Measurements from ENCODE around the gene DIP2A.

DIP2A gene

DNA sequence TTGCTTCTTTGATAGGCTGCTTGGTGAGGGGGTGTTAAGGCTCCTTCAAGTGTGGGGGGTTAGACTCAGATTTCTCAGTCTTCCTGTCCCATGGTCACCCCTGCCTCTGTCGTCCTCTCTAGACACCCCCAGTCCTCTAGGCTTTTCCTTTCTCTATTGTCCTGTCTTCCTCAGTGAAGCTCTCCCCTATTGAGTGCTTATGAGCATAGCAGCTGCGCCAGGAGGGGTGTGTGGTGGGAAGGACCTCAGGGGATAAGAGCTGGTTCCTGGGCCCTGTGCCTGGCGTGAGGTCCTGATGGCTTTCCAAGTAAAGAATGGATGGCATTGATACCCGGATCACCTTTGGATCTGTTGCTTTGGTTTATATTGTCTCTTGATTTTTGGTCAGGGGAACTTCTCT lies 69.1 kb downstream of the DIP2A start:
- no peak for DNase-seq (ENCODE audit: low spot score)

DNA sequence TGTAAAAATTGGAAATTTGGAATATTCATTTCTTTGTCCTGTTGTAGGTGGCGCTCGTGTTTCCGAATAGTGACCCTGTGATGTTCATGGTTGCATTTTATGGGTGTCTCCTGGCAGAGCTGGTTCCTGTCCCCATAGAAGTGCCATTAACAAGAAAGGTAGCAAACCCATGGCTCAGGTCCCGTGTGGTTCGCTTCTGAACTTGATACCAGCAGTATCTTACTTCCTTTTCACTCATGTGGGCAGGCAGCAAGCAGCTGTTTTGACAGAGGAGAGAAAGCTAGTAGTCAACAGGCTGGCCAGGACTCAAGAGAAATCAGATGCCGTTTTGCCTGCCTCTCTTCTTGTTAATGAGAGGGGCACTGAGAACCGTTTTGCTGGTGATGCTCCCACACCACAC lies 73.4 kb downstream of the DIP2A start:
- DNase-seq (ENCODE audit: low spot score): no peak

DNA sequence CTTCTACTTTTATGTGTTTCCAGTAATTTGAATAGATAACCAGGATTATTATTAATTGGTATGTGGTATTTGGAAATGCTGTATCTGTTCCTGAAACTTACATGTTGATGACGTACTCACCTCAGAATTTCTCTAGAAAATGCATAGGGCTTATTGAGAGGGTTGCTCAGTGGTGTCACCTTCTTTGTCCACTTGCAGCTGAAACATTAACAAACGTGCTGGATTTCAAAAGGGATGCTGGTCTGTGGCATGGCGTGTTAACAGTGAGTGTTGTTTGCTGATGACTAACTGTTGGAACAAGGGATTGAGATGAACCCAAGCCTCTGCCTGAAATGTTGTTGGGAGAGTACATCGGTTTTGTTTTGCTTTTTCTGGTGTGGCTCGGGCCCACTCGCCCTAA lies 78.3 kb downstream of the DIP2A start:
- no peak for DNase-seq (ENCODE audit: low spot score)

GRCh38 chr21:46538262-46538661 lies 79.6 kb downstream of the DIP2A start:
- no peak for DNase-seq (ENCODE audit: low spot score)

- no peak for DNase-seq (ENCODE audit: low spot score)
Observed at GRCh38 chr21:46538851-46539666, 80.4 kb downstream of the DIP2A start.

DNA sequence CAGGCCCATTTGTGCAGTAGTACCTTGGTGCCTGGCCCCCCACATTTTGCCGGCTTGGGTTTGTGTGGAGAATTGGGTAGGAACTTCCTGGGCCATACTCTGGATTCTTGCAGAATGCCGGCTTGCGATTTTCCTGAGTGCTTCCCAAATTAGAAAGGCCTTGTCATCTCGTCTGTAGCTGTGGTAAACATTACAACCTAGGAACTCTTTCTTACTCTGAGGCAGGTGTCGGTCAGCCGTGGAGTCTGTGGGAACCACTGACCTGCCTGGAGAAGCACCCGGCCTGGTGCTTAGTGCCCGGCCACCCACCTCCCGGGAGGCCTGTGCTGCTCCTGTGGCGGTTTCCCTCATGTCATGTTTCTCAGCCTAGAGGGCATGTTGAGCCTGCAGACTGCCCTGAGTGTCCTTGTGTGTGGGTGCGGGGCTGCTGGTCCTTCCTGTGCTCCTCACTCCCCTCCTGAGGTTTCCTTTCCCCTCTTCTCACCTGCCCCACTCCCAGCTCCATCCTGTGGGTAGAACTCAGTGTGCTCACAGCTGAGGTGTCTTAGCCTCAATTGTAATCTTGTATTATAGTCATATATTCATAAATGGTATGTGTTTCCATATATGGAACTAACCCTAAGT lies 81.5 kb downstream of the DIP2A start:
- DNase-seq (ENCODE audit: low spot score): no peak

- no peak for DNase-seq (ENCODE audit: low spot score)
Observed at GRCh38 chr21:46542588-46543124, 84.0 kb downstream of the DIP2A start.

GRCh38 chr21:46543306-46543705 lies 84.6 kb downstream of the DIP2A start:
- DNase-seq (ENCODE audit: low spot score): no peak

GRCh38 chr21:46544003-46544402 lies 85.3 kb downstream of the DIP2A start:
- no peak for DNase-seq (ENCODE audit: low spot score)

GRCh38 chr21:46544824-46545223 lies 86.1 kb downstream of the DIP2A start:
- no peak for DNase-seq (ENCODE audit: low spot score)

DNA sequence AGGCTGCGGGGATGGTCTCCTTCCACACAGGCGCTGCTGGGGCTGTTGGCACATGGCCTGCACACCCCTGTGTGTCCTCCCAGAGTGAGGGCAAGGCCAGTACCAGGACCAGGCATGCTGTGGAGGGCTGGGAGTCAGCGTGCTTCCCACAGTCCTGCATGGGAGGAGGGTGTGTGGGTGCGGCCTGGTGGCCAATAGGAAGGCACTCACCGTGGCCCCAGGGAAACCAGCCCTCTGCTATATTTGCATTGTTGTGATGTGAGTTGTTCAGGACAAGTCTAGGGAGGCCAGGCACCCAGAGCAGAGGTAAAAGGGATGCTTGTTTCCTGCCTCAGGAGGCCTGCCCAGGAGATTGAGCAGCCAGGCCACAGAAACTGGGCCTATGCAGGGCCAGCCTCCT lies 86.7 kb downstream of the DIP2A start:
- DNase-seq (ENCODE audit: low spot score): no peak

DNA sequence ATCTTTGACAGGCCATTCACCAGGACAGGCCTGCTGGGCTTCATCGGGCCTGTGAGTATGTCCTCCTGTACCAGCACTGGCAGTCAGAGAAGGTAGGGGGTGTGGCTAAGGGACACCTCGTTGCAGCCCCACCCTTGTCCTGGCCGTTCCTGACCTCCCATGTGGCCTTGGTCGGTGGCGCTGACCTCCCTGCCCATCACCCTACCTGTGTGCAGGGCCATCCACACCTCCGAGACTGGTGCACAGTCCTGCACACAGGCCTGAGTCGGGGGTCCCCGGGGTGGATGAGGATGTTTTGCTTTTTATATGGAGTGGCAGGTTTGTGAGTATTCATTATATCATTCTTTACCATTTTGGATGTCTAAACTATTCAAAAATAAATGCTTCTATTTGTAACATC lies 87.2 kb downstream of the DIP2A start:
- no peak for DNase-seq (ENCODE audit: low spot score)

DNA sequence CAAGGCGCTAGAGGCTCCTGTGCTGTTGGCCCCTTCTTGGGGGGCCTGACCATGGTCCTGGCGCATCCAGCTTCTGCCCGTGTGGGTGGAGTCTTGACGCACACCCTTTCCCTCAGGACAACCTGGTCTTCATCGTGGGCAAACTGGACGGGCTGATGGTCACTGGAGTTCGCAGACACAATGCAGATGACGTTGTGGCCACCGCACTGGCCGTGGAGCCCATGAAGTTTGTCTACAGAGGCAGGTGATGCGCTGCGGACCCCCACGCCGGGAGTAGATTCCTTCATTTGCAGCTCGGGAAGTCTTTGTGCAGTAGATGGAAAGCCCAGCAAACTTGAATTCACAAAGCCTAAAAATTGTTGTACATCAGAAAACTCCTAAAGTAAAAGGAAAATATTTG lies 88.1 kb downstream of the DIP2A start:
- DNase-seq (ENCODE audit: low spot score): no peak

- no peak for DNase-seq (ENCODE audit: low spot score)
Observed at GRCh38 chr21:46549650-46550049, 91.0 kb downstream of the DIP2A start.

- DNase-seq (ENCODE audit: low spot score): no peak
Observed at GRCh38 chr21:46550116-46550941, 91.6 kb downstream of the DIP2A start.

- DNase-seq (ENCODE audit: low spot score): no peak
Observed at GRCh38 chr21:46551636-46552241, 93.0 kb downstream of the DIP2A start.

DNA sequence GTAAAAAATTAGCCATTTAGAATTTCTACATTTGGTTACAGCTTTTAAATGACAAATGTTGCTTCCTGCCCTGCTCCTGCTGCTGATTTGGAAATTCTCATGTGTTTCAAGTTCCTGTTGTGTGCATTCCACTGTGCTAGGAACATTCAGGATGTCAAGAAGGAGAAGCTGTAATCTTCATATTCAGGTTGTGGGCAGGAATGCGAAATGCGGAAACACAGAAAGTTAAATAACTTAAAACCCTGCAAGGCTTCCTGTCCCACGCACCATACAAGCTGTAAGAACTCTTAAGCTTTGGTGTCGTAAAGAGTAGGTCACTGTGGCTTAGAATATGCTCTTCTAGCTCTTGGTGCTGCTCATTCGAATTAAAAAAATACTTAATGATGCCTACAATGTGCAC lies 93.6 kb downstream of the DIP2A start:
- no peak for DNase-seq (ENCODE audit: low spot score)

- no peak for DNase-seq (ENCODE audit: low spot score)
Observed at GRCh38 chr21:46552865-46553379, 94.2 kb downstream of the DIP2A start.

DNA sequence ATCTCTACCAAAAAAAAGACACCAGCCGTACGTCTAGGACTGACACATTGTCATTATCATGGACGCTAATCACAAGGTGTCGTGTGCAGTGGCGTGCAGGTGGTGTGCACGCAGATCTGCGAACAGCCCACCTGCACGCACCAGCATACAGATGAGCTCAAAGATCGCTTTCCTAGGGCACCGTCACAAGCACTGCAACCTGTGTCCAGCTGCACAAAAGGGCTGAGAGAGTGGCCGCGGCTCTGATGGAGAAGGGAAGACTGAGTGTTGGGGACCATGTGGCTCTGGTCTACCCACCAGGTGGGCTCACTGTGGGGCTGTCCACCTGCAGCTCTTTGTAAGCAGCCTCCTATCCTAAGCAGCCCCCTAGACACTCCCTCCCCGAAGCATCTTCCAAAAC lies 95.3 kb downstream of the DIP2A start:
- no peak for DNase-seq (ENCODE audit: low spot score)

GRCh38 chr21:46554431-46555224 lies 95.9 kb downstream of the DIP2A start:
- DNase-seq (ENCODE audit: low spot score): no peak

DNA sequence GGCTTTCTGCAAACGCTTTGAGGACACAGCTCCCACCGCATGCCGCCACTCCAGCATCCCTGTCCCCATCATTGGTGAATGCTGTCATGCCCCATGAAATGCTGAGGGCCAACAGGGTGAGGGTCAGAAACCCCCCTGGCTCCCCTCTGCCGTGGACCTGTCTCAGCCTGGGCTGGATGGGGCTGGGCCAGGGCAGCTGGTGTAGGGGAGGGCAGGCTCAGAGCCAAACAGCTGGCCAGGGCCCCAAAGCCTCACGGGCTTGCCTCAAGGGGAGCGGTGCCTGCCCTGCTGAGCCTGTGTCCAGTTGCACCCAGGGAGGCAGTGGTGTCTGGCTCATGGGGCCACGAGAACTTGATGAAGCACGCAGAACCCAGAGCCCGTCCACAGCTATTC lies 96.5 kb downstream of the DIP2A start:
- no peak for DNase-seq (ENCODE audit: low spot score)

Measured in COLO829 (cell line).